H1 (cell line): ENCODE results near the gene TMC6. TPM values are rescaled to one million over a fixed set of nuclear protein-coding genes. Genes with fewer than 3 reads are reported as not detected.

ENCODE experiments used
- CTCF ChIA-PET: fragments of 300-600 bp; sonication (Branson Sonifier 250); formaldehyde crosslinking; loops from one replicate; lab custom pipeline; 2021; ENCODE audit not compliant: partially characterized antibody; lab: Charles Lee
- POLR2A ChIA-PET: fragments of 300-600 bp; sonication (Branson Sonifier 250); formaldehyde crosslinking; loops from one replicate; lab custom pipeline; 2021; ENCODE audit warnings: inconsistent platforms; ENCODE audit not compliant: partially characterized antibody; lab: Charles Lee
- DNase-seq, 2 experiments: peaks; one replicate each; pipeline versions ENCODE4 v3.0.0 to v3.0.0-alpha.2; 2010 to 2022; ENCODE audit warnings: low spot score in 2 of 2, low read depth in 1 of 2, mixed read lengths in 1 of 2
- FAIRE-seq: peaks from 2 replicates; lab custom pipeline; 2011; peaks lifted over from hg19 to GRCh38; lab: Jason Lieb, UNC
- H2AFZ ChIP-seq: 2 replicates; pipeline ENCODE4 v1.8.1; 2012; ENCODE audit warnings: low read length, inconsistent platforms
- H2AK5ac ChIP-seq: 2 replicates; pipeline ENCODE4 v1.6.1; 2013; ENCODE audit warnings: low read depth, low read length
- H2BK120ac ChIP-seq: replicated peaks from 2 replicates; pipeline ENCODE3; 2013; ENCODE audit warnings: low read depth, low read length, inconsistent platforms
- H2BK12ac ChIP-seq: 2 replicates; pipeline ENCODE4 v1.6.1; 2013; ENCODE audit warnings: low read depth, low read length
- H2BK15ac ChIP-seq: 2 replicates; pipeline ENCODE4 v1.6.1; 2013; ENCODE audit warnings: low read length
- H2BK20ac ChIP-seq: 2 replicates; pipeline ENCODE4 v1.6.1; 2013; ENCODE audit warnings: low read length
- H2BK5ac ChIP-seq: 2 replicates; pipeline ENCODE4 v1.6.1; 2013; ENCODE audit warnings: low read depth, low read length
- H3K14ac ChIP-seq: 2 replicates; pipeline ENCODE4 v1.6.1; 2013; ENCODE audit warnings: inconsistent platforms; ENCODE audit not compliant: insufficient read length
- H3K18ac ChIP-seq: 2 replicates; pipeline ENCODE4 v1.6.1; 2013; ENCODE audit warnings: low read length; ENCODE audit errors: extremely low read depth
- H3K23ac ChIP-seq: 2 replicates; pipeline ENCODE4 v1.6.1; 2013; ENCODE audit warnings: inconsistent platforms; ENCODE audit not compliant: insufficient read length
- H3K23me2 ChIP-seq: 2 replicates; pipeline ENCODE4 v1.6.1; 2013; ENCODE audit warnings: low read depth, low read length
- H3K27ac ChIP-seq: 2 replicates; pipeline ENCODE4 v1.6.1; 2011; ENCODE audit warnings: low read depth, low read length, inconsistent platforms
- H3K27me3 ChIP-seq, 4 experiments: replicated peaks in 1 of 4; 1 replicate in 1 of 4; 2 replicates in 3 of 4; pipeline versions ENCODE4 v1.6.1 to v1.8.1; 2011 to 2013; ENCODE audit warnings: low read length in 3 of 4, mild to moderate bottlenecking in 3 of 4, inconsistent platforms in 2 of 4, mixed read lengths in 2 of 4, moderate library complexity in 1 of 4; ENCODE audit not compliant: control insufficient read depth in 3 of 4, insufficient read depth in 3 of 4; ENCODE audit errors: extremely low read depth in 1 of 4
- H3K36me3 ChIP-seq, 4 experiments: 2 replicates each; pipeline versions ENCODE4 v1.6.1 to v1.8.1; 2011 to 2013; ENCODE audit warnings: mild to moderate bottlenecking in 4 of 4, low read length in 3 of 4, moderate library complexity in 2 of 4, control low read depth in 1 of 4, inconsistent platforms in 1 of 4; ENCODE audit not compliant: insufficient read depth in 4 of 4, control insufficient read depth in 2 of 4
- H3K4ac ChIP-seq: replicated peaks from 2 replicates; pipeline ENCODE3; 2013; ENCODE audit warnings: low read length, low read depth, mixed read lengths, inconsistent platforms; ENCODE audit not compliant: insufficient read length
- H3K4me1 ChIP-seq, 4 experiments: replicated peaks in 1 of 4; 1 replicate in 1 of 4; 2 replicates in 3 of 4; pipeline versions ENCODE4 v1.6.1 to v1.8.1; 2011 to 2013; ENCODE audit warnings: low read length in 3 of 4, inconsistent platforms in 2 of 4, mixed read lengths in 1 of 4; ENCODE audit not compliant: insufficient read depth in 4 of 4, control insufficient read depth in 3 of 4
- H3K4me2 ChIP-seq, 2 experiments: 2 replicates each; pipeline versions ENCODE4 v1.6.1 to v1.8.1; 2011 to 2013; ENCODE audit warnings: low read depth in 2 of 2, low read length in 2 of 2, control low read depth in 1 of 2, inconsistent platforms in 1 of 2, mild to moderate bottlenecking in 1 of 2; ENCODE audit not compliant: insufficient read depth in 1 of 2
- H3K4me3 ChIP-seq, 4 experiments: fragments of 200-600, 300-600 bp in 1 of 4; sonication (generic), shearing (Covaris generic), sonication (Bioruptor Twin) in 1 of 4; 2 replicates each; pipeline versions ENCODE4 v1.5.1 to v1.8.1; 2011 to 2016; ENCODE audit warnings: low read length in 4 of 4, low read depth in 3 of 4, control low read depth in 2 of 4, inconsistent platforms in 2 of 4, mild to moderate bottlenecking in 2 of 4, mixed read lengths in 1 of 4, moderate library complexity in 1 of 4; ENCODE audit not compliant: insufficient read depth in 2 of 4; ENCODE audit errors: extremely low read depth in 1 of 4
- H3K56ac ChIP-seq: replicated peaks from 2 replicates; pipeline ENCODE3; 2013; ENCODE audit warnings: low read depth, mild to moderate bottlenecking, mixed read lengths, low read length, inconsistent platforms; ENCODE audit not compliant: insufficient read length
- H3K79me1 ChIP-seq: 2 replicates; pipeline ENCODE4 v1.6.1; 2013; ENCODE audit warnings: low read depth, low read length, control low read depth
- H3K79me2 ChIP-seq, 2 experiments: 2 replicates each; pipeline versions ENCODE4 v1.6.1 to v1.8.1; 2012 to 2013; ENCODE audit warnings: low read length in 2 of 2, mild to moderate bottlenecking in 2 of 2, inconsistent platforms in 1 of 2; ENCODE audit not compliant: insufficient read depth in 2 of 2, control insufficient read depth in 1 of 2
- H3K9ac ChIP-seq, 4 experiments: replicated peaks in 1 of 4; 1 replicate in 1 of 4; 2 replicates in 3 of 4; pipeline versions ENCODE4 v1.6.1 to v1.8.1; 2011 to 2013; ENCODE audit warnings: low read depth in 3 of 4, low read length in 3 of 4, control low read depth in 2 of 4, mild to moderate bottlenecking in 2 of 4, moderate library complexity in 2 of 4, inconsistent platforms in 1 of 4; ENCODE audit errors: extremely low read depth in 1 of 4
- H3K9me3 ChIP-seq, 2 experiments: 2 replicates each; pipeline versions ENCODE4 v1.6.1 to v1.8.1; 2012 to 2013; ENCODE audit warnings: mild to moderate bottlenecking in 2 of 2, moderate library complexity in 2 of 2, control low read depth in 1 of 2, inconsistent platforms in 1 of 2, low read depth in 1 of 2, low read length in 1 of 2, mixed read lengths in 1 of 2; ENCODE audit not compliant: insufficient read depth in 2 of 2
- H4K20me1 ChIP-seq, 2 experiments: replicated peaks in 1 of 2; 2 replicates each; pipeline versions ENCODE3 to v1.8.1; 2011 to 2013; ENCODE audit warnings: inconsistent platforms in 2 of 2, low read length in 2 of 2, mild to moderate bottlenecking in 1 of 2; ENCODE audit not compliant: insufficient read depth in 2 of 2, control insufficient read depth in 1 of 2
- H4K5ac ChIP-seq: 2 replicates; pipeline ENCODE4 v1.6.1; 2013; ENCODE audit warnings: low read length, low read depth, mixed read lengths, inconsistent platforms; ENCODE audit not compliant: insufficient read length
- H4K8ac ChIP-seq: 2 replicates; pipeline ENCODE4 v1.8.0; 2013; ENCODE audit warnings: mild to moderate bottlenecking, moderate library complexity, low read length, inconsistent platforms; ENCODE audit not compliant: insufficient read depth; ENCODE audit errors: extremely low read depth
- H4K91ac ChIP-seq: replicated peaks from 2 replicates; pipeline ENCODE3; 2013; ENCODE audit warnings: low read length, mixed read lengths, inconsistent platforms; ENCODE audit not compliant: insufficient read length
- SIN3A ChIP-seq, 2 experiments: IDR thresholded peaks in 1 of 2; conservative IDR thresholded peaks in 1 of 2; 2 replicates each; pipeline ENCODE4 v1.6.1; 2011 to 2012; ENCODE audit warnings: low read length in 2 of 2, improper control_type of control experiment in 1 of 2, low read depth in 1 of 2, mild to moderate bottlenecking in 1 of 2
- WGBS, 2 experiments: shearing (Covaris generic) in 1 of 2; methylation state at CpG; one replicate each; pipeline versions ENCODE4 v1.1.6 to v1.1.7; 2013 to 2015; ENCODE audit warnings: low lambda C conversion rate in 2 of 2, mixed read lengths in 2 of 2, inconsistent platforms in 1 of 2, low coverage in 1 of 2, missing lambda C conversion rate in 1 of 2; ENCODE audit not compliant: insufficient replicate concordance in 2 of 2, insufficient coverage in 1 of 2, insufficient read length in 1 of 2; ENCODE audit errors: extremely low coverage in 1 of 2, missing lambda C conversion rate in 1 of 2; 5-methylcytosine and 5-hydroxymethylcytosine counted together
- polyA plus RNA-seq, 7 experiments: library from polyadenylated mRNA; depleted of rRNA in 3 of 7; stranded (reverse) in 5 of 7; unstranded in 2 of 7; fragments of >200 nt in 5 of 7; fragments of 200-250 nt in 2 of 7; gene quantifications; 1 replicate in 5 of 7; 2 replicates in 1 of 7; 4 replicates in 1 of 7; pipeline versions ENCODE4 v1.2.1 to v1.2.3, GENCODE V29; 2011 to 2013; ENCODE audit warnings: missing spikeins in 2 of 7, mixed read lengths in 2 of 7
- total RNA-seq: library from RNA; stranded (reverse); fragmentation: NEBNext Ultra II Directional; extraction: Animal tissue kit (Norgen Biotek cat#: 25700); gene quantifications from 2 replicates; pipeline ENCODE4 v1.2.1, GENCODE V29; 2021

Gene TMC6
- total and polyA plus RNA-seq, 2 of the 8 experiments (the other 6 are each of a cell fraction or from before 2014, with no cell fraction given), result 39.4 to 77.6 TPM

- DNase-seq, result no peak
- FAIRE-seq, result no peak
- Histone ChIP-seq H3K4me3 (no peak overlapping the region), H3K9me3 (no peaks in the 10 kb centered on the region), H4K5ac (no peak overlapping the region), H2AFZ (no peak overlapping the region), H3K18ac (no peak overlapping the region), H2BK15ac (no peak overlapping the region), H3K79me2 (no peaks in the 10 kb centered on the region), H3K36me3 (peaks cover 23 to 50% (median 34%) of the 10 kb centered on the region in 4 experiments; a peak in 7 of 8 replicates), H3K14ac (no peak overlapping the region), H4K91ac (no peak overlapping the region), H3K27me3 (no peaks in the 10 kb centered on the region), H4K20me1 (peaks cover 0 to 2% of the 10 kb centered on the region in 2 experiments), H3K23me2 (no peaks in the 10 kb centered on the region), H3K9ac (no peak overlapping the region), H2BK12ac (no peak overlapping the region), H3K23ac (no peak overlapping the region), H2BK20ac (no peak overlapping the region), H4K8ac (no peak overlapping the region), H2BK5ac (no peak overlapping the region), H3K4ac (no peak overlapping the region), H2AK5ac (no peak overlapping the region), H3K4me1 (no peaks in the 10 kb centered on the region), H2BK120ac (no peak overlapping the region), H3K56ac (no peak overlapping the region), H3K4me2 (no peak overlapping the region), H3K79me1 (no peaks in the 10 kb centered on the region), H3K27ac (no peak overlapping the region)
- 91% methylated on average over 7 of the region's 7 CpGs; no CpG with 5 or more reads in 1 of the 2 experiments for WGBS, 2 experiments
- POLR2A ChIA-PET, result interaction anchor here (1.3 kb wide), 1 partner anchor 104 kb away, joined by 3 read pairs; no protein-coding TSS in a partner anchor
- CTCF ChIA-PET, result interaction anchor here (1.3 to 2.2 kb wide), 4 partner anchors 9 to 94 kb away, joined by 4 to 5 read pairs (median 5); no protein-coding TSS in a partner anchor
- no peak for TF ChIP-seq SIN3A (conservative IDR thresholded peaks at IDR 0.05 in 1 of 2, IDR thresholded peaks at IDR 0.05 in 1 of 2; ENCODE audit: low read depth in 1 of 2, low read length in 2 of 2)
Observed at GRCh38 chr17:78082988-78083387, 45.6 kb downstream of the TMC6 start.
